CD4-positive, alpha-beta T cell treated with Interleukin-2 at 100 ng/mL for 4 hours (primary cell): Measurements from ENCODE around the gene PDZK1IP1.
"Not testable (repeated sequence)": the region's sequence is repeated elsewhere in the genome, so short reads cannot be mapped to it uniquely, and the experiment has no call there.

Experiments used
- DNase-seq: peaks from one replicate; pipeline ENCODE4 v3.0.0-alpha.2; 2020; ENCODE audit warnings: low spot score

The PDZK1IP1 gene

GRCh38 chr1:47223921-47224675 is 34.3 kb upstream of the PDZK1IP1 start:
- DNase-seq: no peak

GRCh38 chr1:47223174-47223920 is 33.5 kb upstream of the PDZK1IP1 start:
- no peak for DNase-seq

GRCh38 chr1:47222476-47222875 is 32.6 kb upstream of the PDZK1IP1 start:
- DNase-seq: no peak

- no peak for DNase-seq
Observed at GRCh38 chr1:47219590-47220220, 29.9 kb upstream of the PDZK1IP1 start.

GRCh38 chr1:47219001-47219400 is 29.2 kb upstream of the PDZK1IP1 start:
- no peak for DNase-seq

GRCh38 chr1:47216278-47217059 is 26.6 kb upstream of the PDZK1IP1 start:
- DNase-seq: no peak

- no peak for DNase-seq
Observed at GRCh38 chr1:47215713-47216112, 25.9 kb upstream of the PDZK1IP1 start.

GRCh38 chr1:47214549-47214948 is 24.7 kb upstream of the PDZK1IP1 start:
- DNase-seq: no peak

GRCh38 chr1:47213230-47213963 is 23.6 kb upstream of the PDZK1IP1 start:
- no peak for DNase-seq

GRCh38 chr1:47212636-47213229 is 22.9 kb upstream of the PDZK1IP1 start:
- DNase-seq: no peak

GRCh38 chr1:47211796-47212269 is 22.0 kb upstream of the PDZK1IP1 start:
- DNase-seq: no peak

- no peak for DNase-seq
Observed at GRCh38 chr1:47210666-47211065, 20.8 kb upstream of the PDZK1IP1 start.

- DNase-seq: no peak
Observed at GRCh38 chr1:47209725-47210325, 20.0 kb upstream of the PDZK1IP1 start.

- DNase-seq: no peak
Observed at GRCh38 chr1:47209091-47209490, 19.3 kb upstream of the PDZK1IP1 start.

GRCh38 chr1:47208374-47208850 is 18.6 kb upstream of the PDZK1IP1 start:
- DNase-seq: no peak

- no peak for DNase-seq
Observed at GRCh38 chr1:47207803-47208373, 18.1 kb upstream of the PDZK1IP1 start.

- no peak for DNase-seq
Observed at GRCh38 chr1:47205918-47206317, 16.1 kb upstream of the PDZK1IP1 start.

- not testable (repeated sequence) for DNase-seq
Observed at GRCh38 chr1:47203504-47203903, 13.7 kb upstream of the PDZK1IP1 start.

GRCh38 chr1:47201179-47201578 is 11.3 kb upstream of the PDZK1IP1 start:
- DNase-seq: no peak

- DNase-seq: no peak
Observed at GRCh38 chr1:47198214-47198613, 8.4 kb upstream of the PDZK1IP1 start.
